ENCODE data around the gene CNTN1. TPM values are rescaled to one million over a fixed set of nuclear protein-coding genes. Genes with fewer than 3 reads are reported as not detected.

CNTN1 gene
- polyA plus RNA-seq, 1 of the 3 experiments (the other 2 are of a cell fraction), result 0.13 TPM

DNA sequence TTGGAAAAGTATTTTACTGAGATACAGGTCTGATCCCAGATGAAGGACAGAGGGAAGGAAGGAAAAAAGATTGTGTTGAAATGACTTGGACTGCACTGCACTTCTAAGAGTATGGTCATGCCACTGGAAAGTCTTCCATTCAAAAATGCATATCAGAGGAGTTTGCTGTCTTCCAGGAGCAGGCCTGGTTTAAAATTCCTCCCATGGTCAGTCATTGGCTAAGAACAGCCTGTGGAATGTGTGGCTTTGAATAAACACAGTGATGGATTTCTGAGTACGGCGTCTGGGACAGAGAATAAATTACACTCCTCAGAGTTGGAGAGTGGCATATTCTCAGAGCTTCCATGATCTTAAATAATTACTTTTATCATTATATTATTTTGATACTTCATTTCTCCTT lies 250.1 kb downstream of the CNTN1 start:
- DNase-seq, result no peak
- no peak overlapping the region for H3K4me3 ChIP-seq (ENCODE audit: low read depth in 2 of 2, low read length in 1 of 2)
- peaks cover 6% of the 10 kb centered on the region for H3F3A ChIP-seq (replicated peaks; ENCODE audit: insufficient read depth)
- H3K9ac ChIP-seq, result no peak overlapping the region
- 54% methylated on average over 2 of the region's 2 CpGs for WGBS (ENCODE audit: low lambda C conversion rate)
- no peaks in the 10 kb centered on the region for H3K27me3 ChIP-seq (ENCODE audit: insufficient read depth)
- no peaks in the 10 kb centered on the region for H3K9me2 ChIP-seq
- POLR2A ChIA-PET, result no interaction called here
- H3K79me2 ChIP-seq (ENCODE audit: insufficient read depth), result no peaks in the 10 kb centered on the region
- H4K20me1 ChIP-seq (ENCODE audit: insufficient read depth), result no peaks in the 10 kb centered on the region
- no peaks in the 10 kb centered on the region for H3K36me3 ChIP-seq (replicated peaks in 1 of 2; ENCODE audit: control insufficient read depth in 1 of 2, insufficient read depth in 2 of 2, low read length in 1 of 2)
- no peaks in the 10 kb centered on the region for H3K9me3 ChIP-seq
- H3K4me2 ChIP-seq, result no peak overlapping the region
- H2AFZ ChIP-seq (ENCODE audit: low read depth), result 0 out of 2 replicates have a peak overlapping the region, but pooled peaks have one; percentile 34
- H3K4me1 ChIP-seq (ENCODE audit: control insufficient read depth in 1 of 2, insufficient read depth in 2 of 2, low read depth in 1 of 2, low read length in 1 of 2), result peaks cover 0 to 5% of the 10 kb centered on the region in 2 experiments; a peak in 2 of 4 replicates
- no peak overlapping the region for H3K27ac ChIP-seq (ENCODE audit: low read depth in 2 of 2, low read length in 1 of 2)
- CTCF ChIA-PET, result interaction anchor here (1.2 kb wide), 1 partner anchor 28 kb away, joined by 3 read pairs; no protein-coding TSS in a partner anchor
- TF ChIP-seq FOSL2 (IDR thresholded peaks at IDR 0.05; ENCODE audit: borderline replicate concordance, low read depth), result no peak
- no peak for TF ChIP-seq SMC3 (IDR thresholded peaks at IDR 0.05; ENCODE audit: low read depth, low read length)
- no peak for TF ChIP-seq MXI1 (IDR thresholded peaks at IDR 0.05; ENCODE audit: low read depth, low read length)
- no peak for TF ChIP-seq NFIC (IDR thresholded peaks at IDR 0.05; ENCODE audit: borderline replicate concordance)
- no peak for TF ChIP-seq RAD21 (IDR thresholded peaks at IDR 0.05; ENCODE audit: low read length)
- TF ChIP-seq RXRA (IDR thresholded peaks at IDR 0.05; ENCODE audit: borderline replicate concordance, low read depth), result no peak
- TF ChIP-seq EZH2phosphoT487 (IDR thresholded peaks at IDR 0.05; ENCODE audit: borderline replicate concordance, low read depth), result no peak
- no peak for TF ChIP-seq FOXJ3 (CRISPR knock-in tag; IDR thresholded peaks at IDR 0.05)
- TF ChIP-seq, protein P1, sequence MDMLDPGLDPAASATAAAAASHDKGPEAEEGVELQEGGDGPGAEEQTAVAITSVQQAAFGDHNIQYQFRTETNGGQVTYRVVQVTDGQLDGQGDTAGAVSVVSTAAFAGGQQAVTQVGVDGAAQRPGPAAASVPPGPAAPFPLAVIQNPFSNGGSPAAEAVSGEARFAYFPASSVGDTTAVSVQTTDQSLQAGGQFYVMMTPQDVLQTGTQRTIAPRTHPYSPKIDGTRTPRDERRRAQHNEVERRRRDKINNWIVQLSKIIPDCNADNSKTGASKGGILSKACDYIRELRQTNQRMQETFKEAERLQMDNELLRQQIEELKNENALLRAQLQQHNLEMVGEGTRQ (IDR thresholded peaks at IDR 0.05; ENCODE audit: borderline replicate concordance, low read depth, low read length), result no peak

DNA sequence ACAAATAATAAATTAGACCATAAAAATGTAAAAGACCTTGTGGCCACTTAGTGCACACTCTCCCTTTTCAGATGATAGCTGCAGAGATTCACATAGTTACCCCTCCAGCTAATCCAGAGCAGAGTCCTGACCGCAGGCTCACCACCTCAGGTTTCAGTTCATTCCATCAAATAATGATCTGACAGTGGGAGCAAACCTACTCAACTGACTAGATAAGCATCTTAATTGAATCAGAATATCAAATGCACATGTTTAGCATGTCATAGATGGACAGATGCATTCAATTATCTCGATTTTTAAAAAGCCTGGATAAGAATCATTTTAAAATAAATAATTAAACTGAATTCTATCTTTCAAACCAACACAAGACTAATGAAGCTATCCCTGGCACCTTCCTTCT lies 253.5 kb downstream of the CNTN1 start:
- DNase-seq, result peak; percentile 36
- no peaks in the 10 kb centered on the region for H3K27me3 ChIP-seq (ENCODE audit: insufficient read depth)
- no peaks in the 10 kb centered on the region for H3K9me2 ChIP-seq
- no peak overlapping the region; a peak in 1 of 4 replicates for H3K27ac ChIP-seq (ENCODE audit: low read depth in 2 of 2, low read length in 1 of 2)
- no peak overlapping the region for H3K4me3 ChIP-seq (ENCODE audit: low read depth in 2 of 2, low read length in 1 of 2)
- H3K36me3 ChIP-seq (replicated peaks in 1 of 2; ENCODE audit: control insufficient read depth in 1 of 2, insufficient read depth in 2 of 2, low read length in 1 of 2), result no peaks in the 10 kb centered on the region
- no peak overlapping the region for H3K9ac ChIP-seq
- H3K4me1 ChIP-seq (ENCODE audit: control insufficient read depth in 1 of 2, insufficient read depth in 2 of 2, low read depth in 1 of 2, low read length in 1 of 2), result peaks cover 0 to 5% of the 10 kb centered on the region in 2 experiments; a peak in 2 of 4 replicates
- H3K4me2 ChIP-seq, result no peak overlapping the region
- no peaks in the 10 kb centered on the region for H3K79me2 ChIP-seq (ENCODE audit: insufficient read depth)
- no peak overlapping the region for H2AFZ ChIP-seq (ENCODE audit: low read depth)
- TF ChIP-seq TCF12 (IDR thresholded peaks at IDR 0.05) (peak; percentile 32; the same call in 1 of the 2 replicates), POLR2AphosphoS5 (IDR thresholded peaks at IDR 0.05; ENCODE audit: low read depth, low read length) (0 out of 2 replicates have a peak, but pooled peaks have one; percentile 16), RCOR1 (IDR thresholded peaks at IDR 0.05; ENCODE audit: low read length) (peak; percentile 98), SIN3A (IDR thresholded peaks at IDR 0.05; ENCODE audit: borderline replicate concordance, low read depth, low read length) (no peak), MEF2A (IDR thresholded peaks at IDR 0.05; ENCODE audit: borderline replicate concordance, low read depth) (no peak), GATA2 (CRISPR knock-in tag; IDR thresholded peaks at IDR 0.05) (peak; percentile 88), JUND (IDR thresholded peaks at IDR 0.05) (no peak), NRF1 (IDR thresholded peaks at IDR 0.05; ENCODE audit: low read depth, low read length) (no peak), EP300 (IDR thresholded peaks at IDR 0.05; ENCODE audit: borderline replicate concordance in 1 of 2, low read depth in 1 of 2, low read length in 1 of 2) (peak in 1 of 2 experiments; percentile 87; a peak in 2 of 4 replicates), GABPA (IDR thresholded peaks at IDR 0.05; ENCODE audit: low read depth) (no peak), MXI1 (IDR thresholded peaks at IDR 0.05; ENCODE audit: low read depth, low read length) (peak; percentile 23; the same call in 1 of the 2 replicates), CHD2 (IDR thresholded peaks at IDR 0.05; ENCODE audit: low read length, partially characterized antibody) (peak; percentile 64)
- TF ChIP-seq, protein P2, sequence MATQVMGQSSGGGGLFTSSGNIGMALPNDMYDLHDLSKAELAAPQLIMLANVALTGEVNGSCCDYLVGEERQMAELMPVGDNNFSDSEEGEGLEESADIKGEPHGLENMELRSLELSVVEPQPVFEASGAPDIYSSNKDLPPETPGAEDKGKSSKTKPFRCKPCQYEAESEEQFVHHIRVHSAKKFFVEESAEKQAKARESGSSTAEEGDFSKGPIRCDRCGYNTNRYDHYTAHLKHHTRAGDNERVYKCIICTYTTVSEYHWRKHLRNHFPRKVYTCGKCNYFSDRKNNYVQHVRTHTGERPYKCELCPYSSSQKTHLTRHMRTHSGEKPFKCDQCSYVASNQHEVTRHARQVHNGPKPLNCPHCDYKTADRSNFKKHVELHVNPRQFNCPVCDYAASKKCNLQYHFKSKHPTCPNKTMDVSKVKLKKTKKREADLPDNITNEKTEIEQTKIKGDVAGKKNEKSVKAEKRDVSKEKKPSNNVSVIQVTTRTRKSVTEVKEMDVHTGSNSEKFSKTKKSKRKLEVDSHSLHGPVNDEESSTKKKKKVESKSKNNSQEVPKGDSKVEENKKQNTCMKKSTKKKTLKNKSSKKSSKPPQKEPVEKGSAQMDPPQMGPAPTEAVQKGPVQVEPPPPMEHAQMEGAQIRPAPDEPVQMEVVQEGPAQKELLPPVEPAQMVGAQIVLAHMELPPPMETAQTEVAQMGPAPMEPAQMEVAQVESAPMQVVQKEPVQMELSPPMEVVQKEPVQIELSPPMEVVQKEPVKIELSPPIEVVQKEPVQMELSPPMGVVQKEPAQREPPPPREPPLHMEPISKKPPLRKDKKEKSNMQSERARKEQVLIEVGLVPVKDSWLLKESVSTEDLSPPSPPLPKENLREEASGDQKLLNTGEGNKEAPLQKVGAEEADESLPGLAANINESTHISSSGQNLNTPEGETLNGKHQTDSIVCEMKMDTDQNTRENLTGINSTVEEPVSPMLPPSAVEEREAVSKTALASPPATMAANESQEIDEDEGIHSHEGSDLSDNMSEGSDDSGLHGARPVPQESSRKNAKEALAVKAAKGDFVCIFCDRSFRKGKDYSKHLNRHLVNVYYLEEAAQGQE (IDR thresholded peaks at IDR 0.05; ENCODE audit: low read depth, low read length), result no peak
- TF ChIP-seq, protein P3, sequence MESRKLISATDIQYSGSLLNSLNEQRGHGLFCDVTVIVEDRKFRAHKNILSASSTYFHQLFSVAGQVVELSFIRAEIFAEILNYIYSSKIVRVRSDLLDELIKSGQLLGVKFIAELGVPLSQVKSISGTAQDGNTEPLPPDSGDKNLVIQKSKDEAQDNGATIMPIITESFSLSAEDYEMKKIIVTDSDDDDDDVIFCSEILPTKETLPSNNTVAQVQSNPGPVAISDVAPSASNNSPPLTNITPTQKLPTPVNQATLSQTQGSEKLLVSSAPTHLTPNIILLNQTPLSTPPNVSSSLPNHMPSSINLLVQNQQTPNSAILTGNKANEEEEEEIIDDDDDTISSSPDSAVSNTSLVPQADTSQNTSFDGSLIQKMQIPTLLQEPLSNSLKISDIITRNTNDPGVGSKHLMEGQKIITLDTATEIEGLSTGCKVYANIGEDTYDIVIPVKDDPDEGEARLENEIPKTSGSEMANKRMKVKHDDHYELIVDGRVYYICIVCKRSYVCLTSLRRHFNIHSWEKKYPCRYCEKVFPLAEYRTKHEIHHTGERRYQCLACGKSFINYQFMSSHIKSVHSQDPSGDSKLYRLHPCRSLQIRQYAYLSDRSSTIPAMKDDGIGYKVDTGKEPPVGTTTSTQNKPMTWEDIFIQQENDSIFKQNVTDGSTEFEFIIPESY (IDR thresholded peaks at IDR 0.05; ENCODE audit: borderline replicate concordance, low read depth), result no peak
- WGBS (ENCODE audit: low lambda C conversion rate), result 16% methylated on average over 2 of the region's 2 CpGs
- CTCF ChIA-PET, result interaction anchor here (0.7 to 3.2 kb wide), 22 partner anchors 9 to 1386 kb away, joined by 3 to 29 read pairs (median 4); no protein-coding TSS in a partner anchor
- H3F3A ChIP-seq (replicated peaks; ENCODE audit: insufficient read depth), result peaks cover 6% of the 10 kb centered on the region
- POLR2A ChIA-PET, result no interaction called here
- no peaks in the 10 kb centered on the region for H4K20me1 ChIP-seq (ENCODE audit: insufficient read depth)
- no peaks in the 10 kb centered on the region for H3K9me3 ChIP-seq
